ENCODE measurements around the gene CNIH2. TPM values are rescaled to one million over a fixed set of nuclear protein-coding genes. Genes with fewer than 3 reads are reported as not detected.
A peak's percentile ranks its signal among the peaks of the same experiment; 100 is the strongest.

The CNIH2 gene
- total RNA-seq, 1 experiment from 2014 or later = 1.4 TPM

- intact Hi-C loops (cut with micrococcal nuclease) = no loop called here
- no peak for DNase-seq (ENCODE audit: unreplicated experiment)
- Mint-ChIP-seq H3K27me3 (ENCODE audit: insufficient read depth, unreplicated experiment) (no peaks in the 10 kb centered on the region), H3K9me3 (ENCODE audit: unreplicated experiment) (no peaks in the 10 kb centered on the region), H3K36me3 (ENCODE audit: insufficient read depth, unreplicated experiment) (peaks cover 39% of the 10 kb centered on the region), H3K4me1 (ENCODE audit: insufficient read depth, unreplicated experiment) (peaks cover 30% of the 10 kb centered on the region), H3K27ac (ENCODE audit: low read depth, unreplicated experiment) (no peak overlapping the region), H3K4me3 (ENCODE audit: unreplicated experiment) (no peak overlapping the region)
- BruUV-seq (replicated peaks) = no TSS peak
- no peak for TF ChIP-seq CTCF (IDR thresholded peaks at IDR 0.05; ENCODE audit: unreplicated experiment)
- CTCF ChIA-PET = interaction anchor here (0.6 to 6.0 kb wide), 4 partner anchors 12 to 120 kb away, joined by 3 to 48 read pairs (median 6); no protein-coding TSS in a partner anchor
- POLR2A ChIA-PET = interaction anchor here (1.0 to 1.3 kb wide), 2 partner anchors 14 to 19 kb away, joined by 4 to 5 read pairs; partner anchors contain the start of gene CD248
Measured at GRCh38 chr11:66331542-66332370, 53.8 kb downstream of the CNIH2 start.

GRCh38 chr11:66332371-66333219 is 54.6 kb downstream of the CNIH2 start:
- ChIA-PET POLR2A (interaction anchor here (1.1 to 4.1 kb wide), 3 partner anchors 20 to 40 kb away, joined by 3 to 45 read pairs (median 5); no protein-coding TSS in a partner anchor), CTCF (interaction anchor here (0.6 to 6.0 kb wide), 4 partner anchors 11 to 50 kb away, joined by 3 to 48 read pairs (median 6); no protein-coding TSS in a partner anchor)
- BruUV-seq (replicated peaks) = TSS peak; percentile 25
- DNase-seq (ENCODE audit: unreplicated experiment) = no peak
- Mint-ChIP-seq H3K27ac (ENCODE audit: low read depth, unreplicated experiment) (no peak overlapping the region), H3K27me3 (ENCODE audit: insufficient read depth, unreplicated experiment) (no peaks in the 10 kb centered on the region), H3K4me1 (ENCODE audit: insufficient read depth, unreplicated experiment) (peaks cover 32% of the 10 kb centered on the region), H3K9me3 (ENCODE audit: unreplicated experiment) (no peaks in the 10 kb centered on the region), H3K4me3 (ENCODE audit: unreplicated experiment) (no peak overlapping the region), H3K36me3 (ENCODE audit: insufficient read depth, unreplicated experiment) (peaks cover 45% of the 10 kb centered on the region)
- TF ChIP-seq CTCF (IDR thresholded peaks at IDR 0.05; ENCODE audit: unreplicated experiment) = no peak
- intact Hi-C loops (cut with micrococcal nuclease) = no loop called here

GRCh38 chr11:66333220-66333877 is 55.4 kb downstream of the CNIH2 start:
- POLR2A ChIA-PET = interaction anchor here (0.6 to 4.1 kb wide), 3 partner anchors 21 to 198 kb away, joined by 3 to 45 read pairs (median 4); no protein-coding TSS in a partner anchor

More at GRCh38 chr11:66333220-66333877, 55.4 kb downstream of the CNIH2 start:
- intact Hi-C loops (cut with micrococcal nuclease) = no loop called here
- H3K27ac Mint-ChIP-seq (ENCODE audit: low read depth, unreplicated experiment) = no peak overlapping the region
- no TSS peak for BruUV-seq (replicated peaks)
- no peak overlapping the region for H3K4me3 Mint-ChIP-seq (ENCODE audit: unreplicated experiment)
- no peak for TF ChIP-seq CTCF (IDR thresholded peaks at IDR 0.05; ENCODE audit: unreplicated experiment)
- peaks cover 48% of the 10 kb centered on the region for H3K36me3 Mint-ChIP-seq (ENCODE audit: insufficient read depth, unreplicated experiment)
- H3K4me1 Mint-ChIP-seq (ENCODE audit: insufficient read depth, unreplicated experiment) = peaks cover 29% of the 10 kb centered on the region
- no peak for DNase-seq (ENCODE audit: unreplicated experiment)
- H3K9me3 Mint-ChIP-seq (ENCODE audit: unreplicated experiment) = no peaks in the 10 kb centered on the region
- CTCF ChIA-PET = interaction anchor here (0.6 to 6.0 kb wide), 3 partner anchors 10 to 22 kb away, joined by 3 to 48 read pairs (median 3); no protein-coding TSS in a partner anchor
- no peaks in the 10 kb centered on the region for H3K27me3 Mint-ChIP-seq (ENCODE audit: insufficient read depth, unreplicated experiment)

Other genes starting within 250 kb of the CNIH2 start
- gene GAL3ST3, start 229.0 kb upstream of the CNIH2 start, total RNA-seq (2022) = not detected in 2 replicates
- gene SF3B2, start 225.8 kb upstream of the CNIH2 start, total RNA-seq (2022) = 241 and 317 TPM in 2 replicates
- 32.2 and 33.5 TPM in 2 replicates for gene PACS1, start 207.9 kb upstream of the CNIH2 start, total RNA-seq (2022)
- gene KLC2, start 20.5 kb upstream of the CNIH2 start, total RNA-seq (2022) = 51.4 and 73.5 TPM in 2 replicates
- gene RAB1B, start 9.5 kb upstream of the CNIH2 start, total RNA-seq (2022) = 73.4 and 87.0 TPM in 2 replicates
- gene YIF1A, start 11.0 kb downstream of the CNIH2 start, total RNA-seq (2022) = 143 and 144 TPM in 2 replicates
- gene TMEM151A, start 13.7 kb downstream of the CNIH2 start, total RNA-seq (2022) = 0.12 TPM in 1 of 2 replicates, not detected in the other
- gene CD248, start 38.9 kb downstream of the CNIH2 start, total RNA-seq (2022) = not detected in 2 replicates
- 38.7 and 50.2 TPM in 2 replicates for gene RIN1, start 58.3 kb downstream of the CNIH2 start, total RNA-seq (2022)
- gene BRMS1, start 66.9 kb downstream of the CNIH2 start, total RNA-seq (2022) = 53.2 and 55.4 TPM in 2 replicates
- gene B4GAT1, start 69.5 kb downstream of the CNIH2 start, total RNA-seq (2022) = 6.7 and 8.6 TPM in 2 replicates
- 3.6 and 7.0 TPM in 2 replicates for gene SLC29A2, start 93.6 kb downstream of the CNIH2 start, total RNA-seq (2022)
- gene NPAS4, start 142.9 kb downstream of the CNIH2 start, total RNA-seq (2022) = not detected in 2 replicates
- gene MRPL11, start 160.7 kb downstream of the CNIH2 start, total RNA-seq (2022) = 65.5 and 69.1 TPM in 2 replicates
- 5.0 and 6.1 TPM in 2 replicates for gene PELI3, start 188.7 kb downstream of the CNIH2 start, total RNA-seq (2022)
- 34.4 and 40.9 TPM in 2 replicates for gene DPP3, start 202.3 kb downstream of the CNIH2 start, total RNA-seq (2022)
- 31.7 and 33.9 TPM in 2 replicates for gene BBS1, start 232.5 kb downstream of the CNIH2 start, total RNA-seq (2022)